SH-SY5Y (cell line): ENCODE data around the gene FBXO27.

Source experiments
- GATA2 ChIP-seq: IDR thresholded peaks from 2 replicates; pipeline ENCODE4 v1.6.1; 2011; ENCODE audit warnings: mild to moderate bottlenecking, low read depth, low read length
- GATA3 ChIP-seq: IDR thresholded peaks from 2 replicates; pipeline ENCODE4 v1.6.1; 2011; ENCODE audit warnings: low read depth, mild to moderate bottlenecking, low read length, moderate library complexity

Gene FBXO27

GRCh38 chr19:39032063-39032918 is at the start of gene FBXO27:
Gene FBXO27, minus strand, starts transcription at chr19:39032549. Its CDS starts 322 bp downstream, at chr19:39032227.
- TF ChIP-seq GATA3, result no peak
- no peak for TF ChIP-seq GATA2

GRCh38 chr19:39080431-39080830 is 48.1 kb upstream of the FBXO27 start:
- TF ChIP-seq GATA3 (no peak), GATA2 (no peak)

- TF ChIP-seq GATA2, result no peak
- TF ChIP-seq GATA3, result no peak
Observed at GRCh38 chr19:39078436-39079200, 46.3 kb upstream of the FBXO27 start.

- no peak for TF ChIP-seq GATA3
- no peak for TF ChIP-seq GATA2
Observed at GRCh38 chr19:39077323-39077722, 45.0 kb upstream of the FBXO27 start.

- TF ChIP-seq GATA3 (no peak), GATA2 (no peak)
Observed at GRCh38 chr19:39074942-39075341, 42.6 kb upstream of the FBXO27 start.

GRCh38 chr19:39074205-39074692 is 41.9 kb upstream of the FBXO27 start:
- TF ChIP-seq GATA2, result no peak
- TF ChIP-seq GATA3, result no peak

GRCh38 chr19:39070888-39071287 is 38.5 kb upstream of the FBXO27 start:
- no peak for TF ChIP-seq GATA2

GRCh38 chr19:39067104-39067503 is 34.8 kb upstream of the FBXO27 start:
- TF ChIP-seq GATA3 (no peak), GATA2 (no peak)

- TF ChIP-seq GATA3 (no peak), GATA2 (no peak)
Observed at GRCh38 chr19:39065928-39066327, 33.6 kb upstream of the FBXO27 start.

GRCh38 chr19:39064405-39064804 is 32.1 kb upstream of the FBXO27 start:
- no peak for TF ChIP-seq GATA3
- no peak for TF ChIP-seq GATA2

GRCh38 chr19:39060171-39060570 is 27.8 kb upstream of the FBXO27 start:
- no peak for TF ChIP-seq GATA3

- TF ChIP-seq GATA3, result no peak
- no peak for TF ChIP-seq GATA2
Observed at GRCh38 chr19:39059302-39059701, 27.0 kb upstream of the FBXO27 start.

- no peak for TF ChIP-seq GATA3
- no peak for TF ChIP-seq GATA2
Observed at GRCh38 chr19:39057615-39058014, 25.3 kb upstream of the FBXO27 start.

- TF ChIP-seq GATA3 (no peak), GATA2 (no peak)
Observed at GRCh38 chr19:39054091-39054470, 21.7 kb upstream of the FBXO27 start.

- TF ChIP-seq GATA3 (no peak), GATA2 (no peak)
Observed at GRCh38 chr19:39053276-39054090, 21.1 kb upstream of the FBXO27 start.
